OCI-LY1 (cell line): ENCODE measurements around the gene CCR5AS.

ENCODE experiments used
- EZH2 ChIP-seq: fragments of 200-600 bp; sonication (generic), shearing (Covaris generic); IDR thresholded peaks from 2 replicates; pipeline ENCODE4 v1.8.0; 2017; ENCODE audit warnings: borderline replicate concordance, mixed run types, mild to moderate bottlenecking, antibody characterized with exemption, low read length, moderate library complexity, mixed read lengths
- TF ChIP-seq, protein P1 (sequence below): fragments of 200-600 bp; sonication (generic), shearing (Covaris generic); IDR thresholded peaks from 2 replicates; pipeline ENCODE4 v1.5.1; 2017; ENCODE audit warnings: mild to moderate bottlenecking, antibody characterized with exemption, low read length, moderate library complexity, mixed read lengths

DNA sequence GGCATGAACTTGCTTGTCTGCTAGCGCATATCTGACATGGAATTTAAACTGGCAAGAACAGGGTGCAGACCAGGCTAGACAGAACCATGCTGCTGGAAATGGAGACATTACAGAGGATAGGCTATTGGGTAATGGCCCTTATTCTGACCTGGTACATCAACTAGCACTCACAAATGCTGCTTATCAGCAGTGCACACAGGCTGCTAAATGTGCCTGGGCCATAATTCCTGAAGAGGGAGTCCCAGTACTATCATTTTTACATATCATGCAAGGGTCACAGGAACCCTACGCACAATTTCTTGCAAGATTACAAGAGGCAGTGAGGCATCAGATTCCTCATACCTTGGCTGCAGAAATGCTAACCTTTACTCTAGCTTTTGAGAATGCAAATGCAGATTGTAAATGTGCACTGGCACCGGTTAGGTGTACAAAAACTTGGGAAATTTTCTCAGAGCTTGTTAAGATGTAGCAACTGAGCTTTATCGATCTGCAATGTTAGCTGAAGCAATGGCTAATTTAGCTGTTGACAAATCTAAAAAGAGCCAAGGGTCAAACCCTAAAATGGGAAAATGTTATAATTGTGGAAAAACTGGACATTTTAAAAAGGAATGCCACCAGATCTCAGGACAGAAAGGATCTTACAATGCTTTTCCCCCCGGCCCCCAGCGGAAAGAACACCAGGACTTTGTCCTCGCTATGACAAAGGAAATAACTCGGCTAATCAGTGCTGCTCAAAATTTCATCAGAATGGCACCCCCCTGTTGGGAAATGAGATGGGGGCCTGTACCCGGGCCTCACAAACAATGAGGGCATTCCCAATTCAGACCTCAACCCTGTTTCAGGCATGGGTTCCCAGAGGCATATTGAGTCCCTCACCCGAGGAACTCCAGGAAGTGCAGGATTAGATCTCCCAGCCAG is 21.3 kb upstream of the CCR5AS start:
- TF ChIP-seq, protein P1, sequence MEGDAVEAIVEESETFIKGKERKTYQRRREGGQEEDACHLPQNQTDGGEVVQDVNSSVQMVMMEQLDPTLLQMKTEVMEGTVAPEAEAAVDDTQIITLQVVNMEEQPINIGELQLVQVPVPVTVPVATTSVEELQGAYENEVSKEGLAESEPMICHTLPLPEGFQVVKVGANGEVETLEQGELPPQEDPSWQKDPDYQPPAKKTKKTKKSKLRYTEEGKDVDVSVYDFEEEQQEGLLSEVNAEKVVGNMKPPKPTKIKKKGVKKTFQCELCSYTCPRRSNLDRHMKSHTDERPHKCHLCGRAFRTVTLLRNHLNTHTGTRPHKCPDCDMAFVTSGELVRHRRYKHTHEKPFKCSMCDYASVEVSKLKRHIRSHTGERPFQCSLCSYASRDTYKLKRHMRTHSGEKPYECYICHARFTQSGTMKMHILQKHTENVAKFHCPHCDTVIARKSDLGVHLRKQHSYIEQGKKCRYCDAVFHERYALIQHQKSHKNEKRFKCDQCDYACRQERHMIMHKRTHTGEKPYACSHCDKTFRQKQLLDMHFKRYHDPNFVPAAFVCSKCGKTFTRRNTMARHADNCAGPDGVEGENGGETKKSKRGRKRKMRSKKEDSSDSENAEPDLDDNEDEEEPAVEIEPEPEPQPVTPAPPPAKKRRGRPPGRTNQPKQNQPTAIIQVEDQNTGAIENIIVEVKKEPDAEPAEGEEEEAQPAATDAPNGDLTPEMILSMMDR = no peak
- TF ChIP-seq EZH2 = no peak
